Suppressor macrophage treated with lipopolysaccharide for 4 hours (primary cell): ENCODE measurements around the gene XYLT1.
A peak's percentile ranks its signal among the peaks of the same experiment; 100 is the strongest.

Experiments used
- DNase-seq: peaks from one replicate; pipeline ENCODE4 v3.0.0-alpha.2; 2020

XYLT1 gene

DNA sequence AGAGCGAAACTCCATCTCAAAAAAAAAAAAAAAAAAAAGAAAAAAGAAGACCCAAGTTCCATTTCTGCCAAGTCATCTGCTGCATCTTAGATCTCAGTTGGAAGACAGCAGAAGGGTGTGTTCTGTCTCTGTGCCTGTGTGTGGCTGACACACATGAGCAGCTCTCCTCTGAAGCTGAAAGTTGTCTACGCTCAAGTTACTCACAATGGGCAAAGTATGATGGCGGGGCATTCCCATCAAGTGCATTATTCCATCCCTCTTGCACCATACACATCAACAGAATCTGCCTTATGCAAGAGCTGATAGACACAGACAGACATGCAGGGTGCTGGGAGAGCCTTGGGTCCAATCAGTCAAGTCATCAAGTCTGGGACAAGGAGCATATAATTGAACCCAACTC lies 402.2 kb downstream of the XYLT1 start:
- no peak for DNase-seq

DNA sequence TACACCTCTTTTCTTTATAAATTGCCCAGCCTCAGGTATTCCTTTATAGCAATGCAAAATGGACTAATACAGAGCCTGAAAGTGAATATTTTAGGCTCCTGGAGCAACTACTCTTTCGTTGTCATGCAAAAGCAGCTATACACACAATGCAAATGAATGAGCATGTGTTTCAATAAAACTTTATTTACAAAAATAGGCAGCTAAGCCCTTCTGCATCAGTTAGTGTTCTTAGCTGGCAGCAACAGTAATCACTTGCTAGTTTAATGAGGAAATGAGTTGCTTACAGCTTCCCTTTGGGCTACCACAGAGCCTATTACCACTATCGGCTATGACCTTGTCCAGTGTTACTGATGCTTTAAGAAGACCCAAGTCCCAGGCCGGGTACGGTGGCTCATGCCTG lies 402.9 kb downstream of the XYLT1 start:
- no peak for DNase-seq

DNA sequence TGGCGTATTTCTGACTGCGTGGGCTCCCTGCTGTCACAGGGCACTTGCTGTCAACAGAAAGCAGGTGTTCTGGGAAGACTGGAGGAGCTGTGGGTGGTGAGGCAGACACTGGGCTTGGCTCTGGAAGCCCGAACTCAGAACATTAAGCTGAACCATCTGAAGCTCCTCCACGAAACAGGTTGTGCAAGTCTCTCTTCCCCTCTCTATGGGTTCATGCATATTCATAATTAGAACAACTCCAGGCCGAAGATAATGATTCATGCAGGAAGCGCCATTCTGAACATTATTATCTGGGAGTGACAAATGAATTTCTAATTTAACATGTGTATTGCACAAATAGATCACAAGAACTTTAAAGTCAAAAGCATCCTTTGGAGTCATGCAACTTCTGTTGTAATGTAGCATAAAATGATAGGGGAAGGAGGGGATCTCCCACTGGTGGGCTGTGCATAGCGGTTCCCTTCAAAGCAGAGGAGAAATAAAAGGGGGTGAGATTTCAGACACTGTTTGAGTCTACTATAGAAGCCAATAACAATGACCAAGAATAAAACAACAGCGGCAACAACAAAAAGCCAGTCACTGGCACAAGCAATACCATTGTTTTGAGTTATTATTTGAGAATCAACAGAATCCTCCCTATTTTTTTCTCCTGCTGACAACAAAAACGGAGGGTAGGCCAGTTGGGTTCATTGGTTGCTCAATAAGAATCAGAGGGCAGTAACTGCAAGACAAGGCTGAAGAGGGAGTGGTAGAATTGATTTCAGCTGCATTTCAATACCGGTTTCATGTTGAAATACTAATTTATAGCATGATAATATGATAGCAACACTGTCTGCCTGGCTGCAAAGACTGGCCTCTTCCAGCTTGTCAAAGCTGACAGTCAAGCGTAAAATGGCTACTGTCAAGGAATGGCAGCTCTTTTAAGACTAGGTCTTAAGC lies 407.3 kb downstream of the XYLT1 start:
- peak; percentile 72 for DNase-seq

DNA sequence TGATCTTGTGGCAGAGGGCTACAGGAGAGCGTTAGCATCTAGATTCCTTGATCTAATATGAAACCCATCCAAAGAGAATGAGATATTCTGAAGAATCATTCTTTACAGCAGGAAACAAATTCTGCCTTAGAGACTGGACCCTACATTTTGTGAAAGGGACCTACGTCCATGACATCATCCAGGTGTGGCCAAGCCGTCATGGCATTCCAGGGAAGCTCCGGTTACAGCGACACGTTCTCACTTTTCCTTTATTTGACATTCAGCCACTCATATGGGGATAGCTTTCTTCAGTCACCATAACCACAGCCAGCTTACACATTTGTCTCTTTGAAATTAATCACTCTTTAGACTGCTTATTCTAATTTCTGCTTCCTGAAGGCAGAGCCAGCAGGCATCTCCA lies 408.1 kb downstream of the XYLT1 start:
- DNase-seq: no peak

DNA sequence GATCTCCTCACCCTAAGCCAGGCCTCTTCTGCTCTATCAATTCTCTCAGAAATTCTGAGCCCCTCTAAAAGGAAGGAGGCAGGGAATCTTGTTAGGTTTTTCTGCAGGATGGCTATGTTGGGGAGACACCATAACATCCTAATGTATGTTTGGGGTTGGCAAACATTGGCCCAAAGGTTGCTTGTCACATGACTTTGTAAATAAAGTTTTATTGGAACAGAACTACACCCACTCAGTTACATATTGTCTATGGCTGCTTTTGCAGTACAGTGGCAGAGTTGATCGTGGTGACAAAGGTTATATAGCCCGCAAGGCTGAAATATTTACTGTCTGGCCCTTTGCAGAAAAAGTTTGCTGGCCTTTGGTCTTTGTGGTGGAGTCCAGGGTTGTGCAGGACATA lies 409.4 kb downstream of the XYLT1 start:
- no peak for DNase-seq

DNA sequence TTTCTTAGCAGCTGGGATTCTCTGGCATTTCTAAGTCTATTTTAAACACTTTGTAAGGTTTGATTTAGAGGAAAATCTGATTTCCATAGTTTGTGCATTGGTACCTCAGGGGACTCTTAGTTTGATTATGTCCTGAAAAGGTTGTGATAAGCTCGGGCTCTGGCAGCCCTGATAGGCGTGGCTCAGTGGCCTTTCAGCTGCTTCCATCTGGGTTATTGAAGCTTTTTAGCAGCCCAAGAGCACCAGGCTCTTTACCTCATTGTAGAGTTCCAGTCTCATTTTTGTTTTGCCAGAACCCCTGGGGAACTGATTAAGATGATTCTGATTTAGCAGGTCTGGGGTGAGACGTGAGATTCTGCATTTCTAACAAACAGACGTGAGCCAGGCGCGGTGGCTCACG lies 412.3 kb downstream of the XYLT1 start:
- no peak for DNase-seq

DNA sequence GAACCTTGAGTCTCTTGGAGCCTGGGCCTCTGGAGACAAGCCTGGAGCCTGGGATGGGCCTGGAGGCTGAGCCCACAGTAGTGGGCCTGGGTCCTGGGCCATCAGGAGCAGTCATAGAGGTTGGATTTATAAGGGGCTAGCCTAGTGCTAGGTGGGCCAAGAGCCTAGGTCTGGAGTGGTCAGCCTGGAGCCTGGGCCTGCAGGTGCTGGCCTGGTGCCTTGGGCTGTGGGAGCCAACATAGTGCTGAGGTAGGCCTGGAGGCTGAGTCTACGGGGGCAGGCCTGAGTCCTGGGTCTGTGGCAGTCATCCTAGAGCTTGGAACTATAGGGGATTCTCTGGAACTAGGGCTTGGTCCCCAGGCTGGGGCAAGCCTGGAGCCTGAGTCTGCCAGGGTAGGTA lies 414.1 kb downstream of the XYLT1 start:
- no peak for DNase-seq

DNA sequence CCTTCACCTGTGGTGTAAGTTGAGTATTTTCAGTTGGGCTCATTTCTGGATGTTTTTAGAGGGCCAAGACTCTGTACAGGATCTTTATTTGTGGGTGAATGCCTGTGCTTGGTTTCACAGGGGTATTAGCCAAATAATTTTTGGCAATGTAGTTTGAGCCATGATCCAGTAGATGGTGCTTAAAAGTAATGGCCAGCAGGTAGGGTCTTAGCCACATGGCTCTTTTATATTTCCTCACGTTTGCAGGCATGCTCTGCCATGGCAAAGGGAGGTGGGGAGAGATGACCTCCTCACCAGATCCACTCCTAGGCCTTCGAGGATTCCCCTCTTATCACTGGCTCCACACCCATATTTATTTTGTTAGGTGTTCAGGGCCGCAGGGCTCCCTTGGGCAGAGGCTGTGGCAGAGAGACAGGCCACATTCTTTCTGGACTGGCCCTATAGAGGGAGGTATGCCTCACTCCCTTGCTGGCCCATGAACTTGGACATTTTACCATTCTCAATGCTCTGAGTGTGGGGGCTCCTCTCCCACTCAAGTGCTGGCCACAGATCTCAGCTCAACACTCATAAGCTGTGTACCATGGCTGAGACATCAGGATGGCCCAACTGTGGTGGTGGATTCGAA lies 417.1 kb downstream of the XYLT1 start:
- no peak for DNase-seq
